Bronchial epithelial cell (primary cell): ENCODE data around the gene TMTC1. TPM values are rescaled to one million over a fixed set of nuclear protein-coding genes. Genes with fewer than 3 reads are reported as not detected.

Experiments used
- DNase-seq: peaks from one replicate; pipeline ENCODE4 v3.0.0-alpha.2; 2010; ENCODE audit warnings: low read depth
- FAIRE-seq: peaks from 2 replicates; lab custom pipeline; 2011; peaks lifted over from hg19 to GRCh38; lab: Jason Lieb, UNC
- H3K27me3 ChIP-seq: 2 replicates; pipeline ENCODE4 v1.5.1; 2011; ENCODE audit warnings: low read length; ENCODE audit not compliant: control insufficient read depth, insufficient read depth
- H3K36me3 ChIP-seq: 2 replicates; pipeline ENCODE4 v1.5.1; 2011; ENCODE audit warnings: low read length; ENCODE audit not compliant: control insufficient read depth, insufficient read depth
- H3K4me3 ChIP-seq: 2 replicates; pipeline ENCODE4 v1.5.1; 2011; ENCODE audit warnings: mild to moderate bottlenecking, low read depth, low read length, control low read depth
- total RNA-seq: library from RNA; depleted of rRNA; stranded (reverse); fragments of >200 nt; gene quantifications from 2 replicates; pipeline ENCODE4 v1.2.1, GENCODE V29; 2014
- TF ChIP-seq, protein P1 (sequence below): IDR thresholded peaks from 2 replicates; pipeline ENCODE4 v1.5.1; 2011; ENCODE audit warnings: mild to moderate bottlenecking, moderate library complexity, low read length, control low read depth, inconsistent platforms; ENCODE audit not compliant: insufficient read depth, severe bottlenecking

TMTC1 gene
- total RNA-seq, 1 donor from 2014 or later = 4.5 TPM

DNA sequence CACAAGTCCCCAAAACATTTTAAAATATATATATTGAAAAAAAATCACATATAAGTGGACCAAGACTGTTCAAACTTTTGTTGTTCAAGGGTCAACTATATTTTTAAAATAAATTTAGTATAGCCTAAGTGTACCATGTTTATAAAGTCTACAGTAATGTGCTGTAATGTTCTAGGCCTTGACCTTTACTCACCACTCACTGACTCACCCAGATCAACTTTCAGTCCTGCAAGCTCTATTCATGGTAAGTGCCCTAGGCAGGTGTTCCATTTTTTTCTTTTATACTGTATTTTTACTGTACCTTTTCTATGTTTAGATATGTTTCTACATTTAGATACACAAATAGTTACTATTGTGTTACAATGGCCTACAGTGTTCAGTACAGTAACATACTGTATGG is 23.4 kb upstream of the TMTC1 start:
- Histone ChIP-seq H3K4me3 (no peak overlapping the region), H3K27me3 (no peaks in the 10 kb centered on the region), H3K36me3 (no peaks in the 10 kb centered on the region)
- FAIRE-seq (no peak), DNase-seq (peak; percentile 60)
- TF ChIP-seq, protein P1, sequence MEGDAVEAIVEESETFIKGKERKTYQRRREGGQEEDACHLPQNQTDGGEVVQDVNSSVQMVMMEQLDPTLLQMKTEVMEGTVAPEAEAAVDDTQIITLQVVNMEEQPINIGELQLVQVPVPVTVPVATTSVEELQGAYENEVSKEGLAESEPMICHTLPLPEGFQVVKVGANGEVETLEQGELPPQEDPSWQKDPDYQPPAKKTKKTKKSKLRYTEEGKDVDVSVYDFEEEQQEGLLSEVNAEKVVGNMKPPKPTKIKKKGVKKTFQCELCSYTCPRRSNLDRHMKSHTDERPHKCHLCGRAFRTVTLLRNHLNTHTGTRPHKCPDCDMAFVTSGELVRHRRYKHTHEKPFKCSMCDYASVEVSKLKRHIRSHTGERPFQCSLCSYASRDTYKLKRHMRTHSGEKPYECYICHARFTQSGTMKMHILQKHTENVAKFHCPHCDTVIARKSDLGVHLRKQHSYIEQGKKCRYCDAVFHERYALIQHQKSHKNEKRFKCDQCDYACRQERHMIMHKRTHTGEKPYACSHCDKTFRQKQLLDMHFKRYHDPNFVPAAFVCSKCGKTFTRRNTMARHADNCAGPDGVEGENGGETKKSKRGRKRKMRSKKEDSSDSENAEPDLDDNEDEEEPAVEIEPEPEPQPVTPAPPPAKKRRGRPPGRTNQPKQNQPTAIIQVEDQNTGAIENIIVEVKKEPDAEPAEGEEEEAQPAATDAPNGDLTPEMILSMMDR = no peak

DNA sequence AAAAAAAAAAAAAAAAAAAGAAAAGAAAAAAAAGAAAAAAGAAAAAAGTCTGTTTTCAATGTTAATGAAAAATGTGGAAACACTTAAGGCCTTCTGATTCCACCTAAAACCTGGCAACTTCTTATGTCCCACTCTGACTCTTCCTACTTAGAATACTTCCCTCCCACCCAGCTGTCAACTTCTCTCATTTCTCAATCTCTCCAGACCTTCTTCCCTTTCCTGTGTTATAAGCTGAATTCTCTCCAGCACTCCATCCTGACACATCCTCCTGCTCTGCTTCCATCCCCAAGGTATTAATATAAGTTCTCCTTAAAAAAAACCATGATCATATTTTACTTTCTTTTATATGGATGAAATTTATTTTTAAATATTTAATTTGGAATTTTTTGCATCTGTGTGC is 20.3 kb upstream of the TMTC1 start:
- TF ChIP-seq, protein P1 = no peak
- Histone ChIP-seq H3K27me3 (no peaks in the 10 kb centered on the region), H3K36me3 (no peaks in the 10 kb centered on the region), H3K4me3 (no peak overlapping the region)
- DNase-seq = no peak
- no peak for FAIRE-seq

DNA sequence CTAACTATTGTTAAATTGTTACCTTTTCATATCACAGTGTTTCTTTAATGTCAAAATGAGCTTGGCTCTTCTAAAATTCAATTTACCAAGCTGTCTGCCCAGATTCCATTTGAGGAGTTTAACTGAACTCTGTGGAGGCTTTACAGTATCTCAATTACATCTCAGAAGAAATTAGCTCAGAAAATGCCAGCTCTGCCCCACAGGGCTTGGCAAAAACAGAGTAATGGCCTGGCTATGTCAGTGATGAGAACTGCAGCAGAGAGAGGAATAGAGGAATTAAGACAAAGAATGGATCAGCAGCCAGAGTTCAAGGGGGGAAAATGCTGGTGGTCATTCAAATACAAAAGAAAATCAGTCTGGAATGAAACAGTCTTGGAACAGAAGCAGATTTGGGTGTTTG is 15.8 kb upstream of the TMTC1 start:
- DNase-seq (no peak), FAIRE-seq (no peak)
- Histone ChIP-seq H3K36me3 (no peaks in the 10 kb centered on the region), H3K27me3 (no peaks in the 10 kb centered on the region), H3K4me3 (no peak overlapping the region)
- TF ChIP-seq, protein P1 = no peak

DNA sequence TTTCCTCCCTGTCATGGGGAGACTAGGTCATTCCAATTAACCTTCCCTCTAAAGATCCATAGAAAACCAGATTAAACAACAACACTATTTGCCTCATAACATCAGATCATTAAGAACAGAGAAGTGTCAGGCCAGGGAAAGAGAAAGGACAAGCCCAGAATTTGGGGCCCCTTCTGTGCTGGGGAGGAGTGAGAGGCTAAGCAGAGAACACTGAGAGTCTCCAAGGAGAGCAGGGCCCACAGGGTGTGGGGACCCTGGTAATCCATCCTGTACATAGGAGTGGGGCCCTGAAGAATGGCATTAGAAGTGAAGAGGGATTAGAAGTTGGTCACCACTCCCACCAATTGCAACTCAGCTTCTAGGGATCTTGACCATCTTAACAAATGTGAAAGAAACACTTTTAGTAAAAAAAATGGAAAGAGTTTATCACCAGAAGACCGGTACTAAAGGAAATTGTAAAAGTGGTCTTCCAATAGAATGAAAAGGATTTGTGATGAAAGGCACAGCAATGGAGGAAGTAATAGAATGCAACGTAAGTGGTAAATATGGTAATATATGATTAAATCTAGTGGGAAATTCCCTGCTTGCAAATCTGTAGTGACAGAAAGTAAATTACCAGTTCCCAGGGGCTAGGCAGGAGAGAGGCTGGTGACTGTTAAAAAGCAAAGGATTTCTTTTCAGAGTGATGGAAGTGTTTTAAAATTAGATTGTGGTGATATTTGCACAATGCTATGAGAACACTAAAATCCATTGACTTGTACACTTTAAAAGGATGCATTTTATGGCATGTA is 14.0 kb upstream of the TMTC1 start:
- H3K4me3 ChIP-seq = no peak overlapping the region
- no peaks in the 10 kb centered on the region for H3K36me3 ChIP-seq
- TF ChIP-seq, protein P1 = no peak
- DNase-seq (no peak), FAIRE-seq (no peak)
- H3K27me3 ChIP-seq = no peaks in the 10 kb centered on the region

DNA sequence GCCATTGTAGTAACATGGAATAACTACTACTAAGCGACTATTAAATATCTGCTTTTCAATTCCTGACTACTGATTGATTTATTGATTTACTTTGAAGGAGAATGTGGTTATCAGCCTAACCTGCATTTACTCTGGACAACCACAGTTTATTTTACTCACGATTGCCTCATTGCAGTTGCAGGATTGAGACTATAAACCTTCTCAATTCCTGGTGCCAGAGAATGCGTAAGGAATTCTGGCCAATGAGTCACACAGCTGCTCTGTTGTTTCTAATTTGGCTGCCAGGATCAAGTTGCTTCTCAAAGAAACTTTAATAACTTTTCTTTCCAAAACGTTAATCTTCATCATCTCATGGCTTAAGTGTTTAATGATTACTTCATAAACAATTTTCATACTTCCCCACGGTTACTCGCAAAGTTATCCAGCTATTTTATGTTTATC is 13.1 kb upstream of the TMTC1 start:
- Histone ChIP-seq H3K27me3 (no peaks in the 10 kb centered on the region), H3K36me3 (no peaks in the 10 kb centered on the region), H3K4me3 (no peak overlapping the region)
- TF ChIP-seq, protein P1 = no peak
- DNase-seq = peak; percentile 88
- no peak for FAIRE-seq

DNA sequence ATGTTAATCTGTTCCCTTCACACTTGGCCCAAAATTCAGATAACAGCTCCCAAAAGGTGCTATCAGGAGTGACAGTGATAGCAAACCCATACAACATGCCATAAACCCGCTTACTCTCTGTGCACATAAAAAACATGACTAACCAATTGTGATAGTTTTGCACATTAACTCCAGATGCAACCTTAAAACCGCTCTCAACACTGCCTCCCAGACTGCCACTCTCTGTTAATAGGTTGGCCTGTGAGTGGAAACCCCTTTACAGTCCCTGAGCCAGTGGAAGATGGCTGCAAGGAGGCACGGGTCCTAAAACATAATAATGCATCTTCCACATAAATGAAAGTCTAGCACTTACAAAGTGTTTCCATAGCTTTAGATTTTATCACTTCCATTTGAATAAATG is 12.0 kb upstream of the TMTC1 start:
- TF ChIP-seq, protein P1 = no peak
- Histone ChIP-seq H3K27me3 (no peaks in the 10 kb centered on the region), H3K36me3 (no peaks in the 10 kb centered on the region), H3K4me3 (no peak overlapping the region)
- DNase-seq (no peak), FAIRE-seq (no peak)
